Medulla oblongata (tissue), 1 donor: ENCODE measurements around the gene PLA2G1B.

ENCODE experiments used
- DNase-seq: peaks from one replicate; pipeline ENCODE4 v3.0.0-alpha.2; 2015; ENCODE audit errors: extremely low spot score

The PLA2G1B gene

DNA sequence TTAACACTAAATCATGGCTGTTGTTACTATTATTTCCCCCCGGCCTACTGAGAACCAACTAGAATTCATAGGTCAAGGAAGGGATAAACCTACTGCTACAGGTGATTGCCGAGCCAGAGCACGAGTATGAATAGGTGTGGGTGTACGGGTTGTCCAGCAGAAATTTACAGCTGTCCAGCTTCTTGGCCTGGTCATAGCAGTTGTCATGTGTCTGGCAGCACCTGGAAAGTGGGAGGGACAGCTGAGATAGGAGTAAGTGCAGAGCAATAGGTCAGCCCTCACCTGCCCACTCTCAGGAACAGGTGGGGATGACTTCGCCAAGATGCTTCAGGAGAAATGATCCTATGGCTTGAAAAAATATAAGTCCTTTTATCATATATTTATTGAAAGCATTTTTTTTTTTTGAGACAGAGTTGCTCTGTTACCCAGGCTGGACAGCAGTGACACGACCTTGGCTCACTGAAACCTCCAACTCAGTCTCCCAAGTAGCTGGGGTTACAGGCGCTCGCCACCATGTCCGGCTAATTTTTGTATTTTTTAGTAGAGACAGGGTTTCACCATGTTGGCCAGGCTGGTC is 2.6 kb downstream of the PLA2G1B start:
- no peak for DNase-seq

DNA sequence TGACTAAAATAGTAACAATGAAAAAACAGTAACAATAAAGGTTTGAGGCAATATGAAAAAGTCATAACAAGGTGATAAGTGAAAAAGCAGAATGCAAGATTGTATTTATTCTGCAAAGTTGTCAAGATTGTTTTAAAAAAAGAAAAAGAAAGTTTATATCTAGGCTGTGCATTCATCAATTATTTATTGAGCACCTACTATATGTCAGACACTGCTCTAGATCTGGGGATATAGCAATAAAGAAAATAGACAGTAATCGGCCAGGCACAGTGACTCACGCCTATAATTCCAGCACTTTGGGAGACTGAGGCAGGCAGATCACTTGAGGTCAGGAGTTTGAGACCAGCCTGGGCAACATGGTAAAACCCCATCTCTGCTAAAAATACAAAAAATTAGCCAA is 3.8 kb downstream of the PLA2G1B start:
- DNase-seq: no peak

DNA sequence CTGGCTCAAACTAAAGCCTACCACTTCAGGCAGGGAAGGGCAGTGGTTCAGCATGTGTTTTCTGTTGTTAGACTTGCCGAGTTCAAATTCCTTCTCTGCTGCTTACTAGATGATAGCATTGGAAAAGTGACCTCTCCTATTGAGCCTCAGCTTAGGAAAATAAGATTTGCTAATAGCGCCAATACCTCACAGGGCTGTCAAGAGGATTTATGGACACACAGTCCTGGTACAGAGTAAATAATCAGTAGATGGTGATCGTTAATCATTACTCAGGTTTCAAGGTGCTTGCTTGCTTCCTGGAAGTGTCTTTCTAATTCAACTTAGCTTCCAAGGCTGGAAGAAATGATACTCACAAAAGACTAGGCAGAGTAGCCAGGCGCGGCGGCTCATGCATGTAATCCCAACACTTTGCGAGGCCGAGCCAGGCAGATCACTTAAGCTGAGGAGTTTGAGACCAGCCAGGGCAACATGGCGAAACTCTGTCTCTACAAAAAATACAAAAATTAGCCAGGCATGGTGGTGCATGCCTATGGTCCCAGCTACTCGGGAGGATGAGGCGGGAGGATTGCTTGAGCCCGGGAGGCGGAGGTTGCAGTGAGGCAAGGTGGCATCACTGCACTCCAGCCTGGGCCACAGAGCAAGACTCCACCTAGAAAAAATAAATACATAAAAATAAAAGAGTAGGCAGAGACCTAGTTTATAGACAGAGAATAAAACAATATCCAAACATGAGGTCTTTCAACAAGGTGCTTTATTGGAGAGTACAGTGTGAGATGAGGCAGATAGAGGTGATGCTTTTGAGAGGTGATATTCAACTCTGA is 6.0 kb downstream of the PLA2G1B start:
- DNase-seq: no peak

- peak; percentile 99 for DNase-seq
Measured at GRCh38 chr12:120317224-120318105, 10.1 kb downstream of the PLA2G1B start.

DNA sequence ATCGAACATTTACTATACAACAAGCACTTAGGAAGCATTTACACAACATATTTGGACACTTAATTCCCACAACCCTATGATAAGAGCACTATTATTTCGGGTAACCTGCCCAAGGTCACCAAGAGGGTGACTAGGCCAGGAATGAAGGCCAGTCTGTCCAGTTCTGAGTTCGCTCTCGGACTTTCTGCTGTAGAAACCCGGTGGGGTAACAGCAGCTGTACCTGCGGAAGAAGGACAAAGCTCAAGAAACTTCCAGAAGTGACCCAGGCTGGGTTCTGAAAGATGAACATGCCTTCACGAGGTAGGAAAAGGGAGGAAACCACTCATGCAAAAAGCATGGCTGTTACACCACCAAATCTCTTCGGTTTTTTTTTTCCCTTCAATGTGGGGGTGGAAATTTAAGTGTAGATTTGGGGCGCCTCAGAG is 10.8 kb downstream of the PLA2G1B start:
- DNase-seq: no peak

- no peak for DNase-seq
Measured at GRCh38 chr12:120314220-120314619, 13.4 kb downstream of the PLA2G1B start.

GRCh38 chr12:120301962-120302815 is 25.4 kb downstream of the PLA2G1B start, which contains the start of gene SIRT4:
SIRT4 (plus strand) TSS chr12:120302321; CDS start chr12:120303562, 1,241 bp downstream.
- peak; percentile 99 for DNase-seq

GRCh38 chr12:120292661-120293531 is 34.7 kb downstream of the PLA2G1B start, which contains the start of gene RNU4-1:
RNU4-1 (minus strand) TSS chr12:120293237.
- peak; percentile 91 for DNase-seq

- no peak for DNase-seq
Measured at GRCh38 chr12:120292411-120292660, 35.2 kb downstream of the PLA2G1B start.

- DNase-seq: peak; percentile 33
Measured at GRCh38 chr12:120290609-120291305, 36.8 kb downstream of the PLA2G1B start.

- no peak for DNase-seq
Measured at GRCh38 chr12:120287491-120287890, 40.1 kb downstream of the PLA2G1B start.

DNA sequence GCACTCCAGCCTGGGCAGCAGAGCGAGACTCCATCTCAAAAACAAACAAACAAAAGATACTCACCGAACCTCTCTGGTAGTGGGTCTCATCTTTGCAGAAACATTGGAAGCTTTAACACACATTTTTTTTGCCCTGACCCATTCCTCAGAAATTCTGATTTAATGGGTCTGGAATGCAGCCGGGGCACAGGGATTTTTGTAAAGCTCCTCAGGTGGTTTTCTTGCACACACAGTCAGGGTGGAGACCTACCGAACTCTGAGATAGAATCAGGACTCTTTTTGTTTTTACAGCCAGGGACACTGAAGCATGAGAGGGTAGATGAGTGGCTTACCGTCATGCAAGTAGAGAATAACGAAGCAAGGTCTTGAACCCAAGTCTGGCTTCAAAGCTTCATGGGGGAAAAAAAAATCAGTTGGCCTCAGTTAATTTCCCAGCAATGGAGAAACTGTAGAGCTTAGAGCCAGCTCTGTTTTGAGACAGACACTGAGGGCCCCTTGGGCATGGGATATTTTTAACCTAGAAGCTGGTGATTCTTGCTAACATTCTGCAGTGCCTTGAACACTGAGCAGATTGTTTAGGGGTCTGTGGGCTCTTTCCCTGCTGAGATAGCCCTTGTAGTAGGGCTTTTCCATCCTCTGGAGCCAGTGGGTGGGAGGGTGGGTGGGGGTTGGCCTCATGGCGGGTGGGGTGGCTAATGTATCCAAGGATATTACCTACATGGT is 40.6 kb downstream of the PLA2G1B start:
- DNase-seq: no peak

DNA sequence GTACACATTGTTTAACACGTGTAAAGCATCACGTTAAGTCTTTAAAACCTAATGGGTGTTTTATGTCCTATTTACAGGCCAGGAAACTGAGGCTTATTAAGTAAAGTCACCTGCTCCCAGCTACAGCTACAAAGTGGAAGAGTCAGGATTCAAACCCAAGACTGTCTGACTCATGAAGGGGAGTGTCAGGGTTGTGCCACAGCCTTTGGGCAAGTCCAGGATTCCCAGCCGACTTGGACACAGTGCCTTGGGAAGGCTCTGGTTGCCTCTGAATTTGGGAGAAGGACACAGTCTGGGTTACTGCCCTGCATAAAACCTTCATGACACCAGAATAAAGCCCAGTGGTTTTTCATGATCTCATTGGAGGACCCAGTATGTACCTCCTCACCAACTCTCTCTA is 43.2 kb downstream of the PLA2G1B start:
- no peak for DNase-seq

DNA sequence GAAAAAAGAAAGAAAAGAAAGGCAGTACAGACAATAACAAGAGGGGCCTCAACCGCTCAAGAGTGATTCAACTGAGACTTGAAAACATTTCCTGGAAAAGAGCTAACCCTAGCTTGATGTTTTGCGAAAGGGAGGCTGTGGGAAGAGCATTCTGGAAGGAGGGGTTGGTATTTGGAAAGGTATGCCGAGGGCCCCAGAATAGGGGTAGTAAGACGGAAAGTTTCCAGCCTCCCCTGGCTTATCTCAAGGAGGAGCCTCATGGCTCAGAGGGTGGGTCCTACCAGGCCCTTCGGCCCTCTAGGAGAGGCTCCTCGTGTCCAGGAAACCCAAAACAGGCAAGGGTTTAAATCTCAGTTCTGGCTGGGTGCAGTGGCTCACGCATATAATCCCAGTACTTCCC is 44.3 kb downstream of the PLA2G1B start:
- DNase-seq: no peak

- DNase-seq: no peak
Measured at GRCh38 chr12:120278137-120279069, 49.2 kb downstream of the PLA2G1B start.

DNA sequence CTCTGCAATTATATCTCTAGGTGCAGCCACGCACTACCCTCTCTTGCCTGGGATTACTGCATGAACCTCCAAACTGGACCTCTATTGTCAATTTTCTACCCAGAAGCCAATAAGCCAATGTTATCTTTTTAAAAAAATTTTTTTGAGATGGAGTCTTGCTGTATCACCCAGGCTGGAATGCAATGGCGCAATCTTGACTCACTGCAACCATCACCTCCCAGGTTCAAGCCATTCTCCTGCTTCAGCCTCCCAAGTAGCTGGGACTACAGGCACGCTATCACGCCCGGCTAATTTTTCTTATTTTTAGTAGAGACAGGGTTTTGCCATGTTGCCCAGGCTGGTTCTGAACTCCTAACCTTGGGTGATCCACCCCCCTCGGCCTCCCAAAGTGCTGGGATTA is 50.8 kb downstream of the PLA2G1B start:
- DNase-seq: no peak
